ENCODE data around the gene TMEM117.

The TMEM117 gene

GRCh38 chr12:44258246-44258645 is 422.4 kb downstream of the TMEM117 start:
- H3K9me3 ChIP-seq (ENCODE audit: low read length), result no peaks in the 10 kb centered on the region
- no peaks in the 10 kb centered on the region for H4K20me1 ChIP-seq (ENCODE audit: insufficient read depth, low read length)
- no peaks in the 10 kb centered on the region for H3K36me3 ChIP-seq (ENCODE audit: insufficient read depth, low read length)
- H3K79me2 ChIP-seq (ENCODE audit: insufficient read depth, low read length), result no peaks in the 10 kb centered on the region
- no peak overlapping the region for H3K4me3 ChIP-seq (ENCODE audit: low read depth, low read length, poor library complexity, severe bottlenecking)
- no peak overlapping the region for H3K27ac ChIP-seq (ENCODE audit: low read depth, low read length, poor library complexity, severe bottlenecking)
- no peak overlapping the region for H2AFZ ChIP-seq (ENCODE audit: low read length)
- no peak overlapping the region for H3K4me2 ChIP-seq (ENCODE audit: low read length)
- no peak for TF ChIP-seq EZH2 (IDR thresholded peaks at IDR 0.05; ENCODE audit: borderline replicate concordance, low read length)
- no peak for TF ChIP-seq CTCF (IDR thresholded peaks at IDR 0.05; ENCODE audit: low read length)
- no peaks in the 10 kb centered on the region for H3K4me1 ChIP-seq (ENCODE audit: insufficient read depth, low read length, severe bottlenecking)
- H3K9me2 ChIP-seq (ENCODE audit: low read depth, low read length), result no peaks in the 10 kb centered on the region
- no peaks in the 10 kb centered on the region for H3F3A ChIP-seq (ENCODE audit: insufficient read depth, low read length)
- H3K9ac ChIP-seq (ENCODE audit: low read length), result no peak overlapping the region
- no peaks in the 10 kb centered on the region for H3K27me3 ChIP-seq (ENCODE audit: insufficient read depth, low read length)

GRCh38 chr12:44259890-44260289 is 424.0 kb downstream of the TMEM117 start:
- no peaks in the 10 kb centered on the region for H3K4me1 ChIP-seq (ENCODE audit: insufficient read depth, low read length, severe bottlenecking)
- no peaks in the 10 kb centered on the region for H3K36me3 ChIP-seq (ENCODE audit: insufficient read depth, low read length)
- H3K27ac ChIP-seq (ENCODE audit: low read depth, low read length, poor library complexity, severe bottlenecking), result no peak overlapping the region
- H3K4me3 ChIP-seq (ENCODE audit: low read depth, low read length, poor library complexity, severe bottlenecking), result no peak overlapping the region
- no peaks in the 10 kb centered on the region for H3K79me2 ChIP-seq (ENCODE audit: insufficient read depth, low read length)
- no peak for TF ChIP-seq EZH2 (IDR thresholded peaks at IDR 0.05; ENCODE audit: borderline replicate concordance, low read length)
- no peak for TF ChIP-seq CTCF (IDR thresholded peaks at IDR 0.05; ENCODE audit: low read length)
- no peaks in the 10 kb centered on the region for H3K9me2 ChIP-seq (ENCODE audit: low read depth, low read length)
- H4K20me1 ChIP-seq (ENCODE audit: insufficient read depth, low read length), result no peaks in the 10 kb centered on the region
- H3K4me2 ChIP-seq (ENCODE audit: low read length), result no peak overlapping the region
- H3K9ac ChIP-seq (ENCODE audit: low read length), result no peak overlapping the region
- H3K9me3 ChIP-seq (ENCODE audit: low read length), result no peaks in the 10 kb centered on the region
- no peaks in the 10 kb centered on the region for H3F3A ChIP-seq (ENCODE audit: insufficient read depth, low read length)
- no peaks in the 10 kb centered on the region for H3K27me3 ChIP-seq (ENCODE audit: insufficient read depth, low read length)
- no peak overlapping the region for H2AFZ ChIP-seq (ENCODE audit: low read length)

- Histone ChIP-seq H3K9me2 (ENCODE audit: low read depth, low read length) (no peaks in the 10 kb centered on the region), H3K79me2 (ENCODE audit: insufficient read depth, low read length) (no peaks in the 10 kb centered on the region), H3K9me3 (ENCODE audit: low read length) (no peaks in the 10 kb centered on the region), H2AFZ (ENCODE audit: low read length) (no peak overlapping the region), H3K36me3 (ENCODE audit: insufficient read depth, low read length) (no peaks in the 10 kb centered on the region), H3K4me1 (ENCODE audit: insufficient read depth, low read length, severe bottlenecking) (no peaks in the 10 kb centered on the region), H3F3A (ENCODE audit: insufficient read depth, low read length) (no peaks in the 10 kb centered on the region), H3K4me3 (ENCODE audit: low read depth, low read length, poor library complexity, severe bottlenecking) (no peak overlapping the region), H3K27ac (ENCODE audit: low read depth, low read length, poor library complexity, severe bottlenecking) (no peak overlapping the region), H3K4me2 (ENCODE audit: low read length) (no peak overlapping the region), H3K9ac (ENCODE audit: low read length) (no peak overlapping the region), H3K27me3 (ENCODE audit: insufficient read depth, low read length) (no peaks in the 10 kb centered on the region), H4K20me1 (ENCODE audit: insufficient read depth, low read length) (no peaks in the 10 kb centered on the region)
- TF ChIP-seq CTCF (IDR thresholded peaks at IDR 0.05; ENCODE audit: low read length), result no peak
- no peak for TF ChIP-seq EZH2 (IDR thresholded peaks at IDR 0.05; ENCODE audit: borderline replicate concordance, low read length)
These were observed 424.7 kb downstream of the TMEM117 start for GRCh38 chr12:44260581-44260980.

Measured in OCI-LY1 (cell line).